ENCODE measurements around the gene RBBP8.

The RBBP8 gene

DNA sequence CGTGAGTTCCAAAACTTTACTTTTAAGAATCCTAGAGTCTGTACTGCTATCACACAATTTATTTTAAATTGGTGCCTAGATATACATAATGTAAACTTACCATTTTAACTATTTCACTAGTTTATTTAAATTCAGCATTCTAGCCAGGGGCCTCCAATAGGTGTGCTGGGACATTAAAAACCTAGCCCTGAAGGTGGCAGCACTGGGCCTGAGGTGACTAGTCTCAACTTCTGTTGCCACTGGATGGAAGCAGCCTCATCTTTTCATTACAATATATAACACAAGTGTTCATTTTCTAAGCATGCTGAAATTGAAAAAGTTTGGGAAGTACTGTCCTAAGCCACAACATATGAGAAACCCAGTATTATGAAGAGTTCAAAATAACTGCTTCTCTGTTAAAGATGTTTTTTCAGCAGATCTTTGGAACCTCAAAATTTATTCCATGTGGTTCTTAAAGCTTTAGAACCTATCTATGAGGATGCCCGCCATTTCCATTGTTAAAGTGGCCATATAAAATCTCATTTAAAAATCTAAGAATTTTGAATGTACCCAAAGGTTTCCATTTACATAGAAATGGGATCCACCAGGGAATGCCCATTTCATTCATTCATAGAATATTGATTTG is 2.9 kb upstream of the RBBP8 start:
- Histone ChIP-seq H3K9me3 (replicated peaks in 1 of 2; ENCODE audit: control insufficient read depth in 2 of 2, insufficient read depth in 1 of 2, low read depth in 1 of 2, low read length in 2 of 2) (no peaks in the 10 kb centered on the region), H3K4me2 (ENCODE audit: insufficient read depth, low read length, poor library complexity, severe bottlenecking) (no peak overlapping the region), H3K4me3 (ENCODE audit: low read length in 2 of 2) (no peak overlapping the region), H2AFZ (ENCODE audit: low read length) (no peak overlapping the region), H3K18ac (ENCODE audit: low read length) (no peak overlapping the region), H2BK12ac (ENCODE audit: low read length) (no peak overlapping the region), H3K23ac (ENCODE audit: low read depth, low read length, poor library complexity) (no peak overlapping the region), H3K4ac (ENCODE audit: low read length) (no peak overlapping the region), H3K14ac (ENCODE audit: low read length) (no peak overlapping the region), H3K9ac (ENCODE audit: low read depth, low read length, poor library complexity) (no peak overlapping the region), H2BK5ac (ENCODE audit: low read length) (no peak overlapping the region), H4K8ac (ENCODE audit: low read depth, low read length) (no peak overlapping the region), H3K27ac (replicated peaks; ENCODE audit: low read length) (no peak overlapping the region), H2BK120ac (ENCODE audit: low read depth, low read length) (no peak overlapping the region), H3K79me1 (ENCODE audit: low read depth, low read length) (peaks cover 2% of the 10 kb centered on the region), H2BK15ac (ENCODE audit: low read length) (no peak overlapping the region), H4K91ac (ENCODE audit: low read depth, low read length, poor library complexity) (no peak overlapping the region), H3K27me3 (ENCODE audit: control insufficient read depth in 3 of 3, insufficient read depth in 3 of 3, low read depth in 1 of 3, low read length in 3 of 3) (no peaks in the 10 kb centered on the region), H2AK5ac (ENCODE audit: low read depth, low read length) (no peak overlapping the region), H3K36me3 (replicated peaks in 1 of 2; ENCODE audit: control insufficient read depth in 2 of 2, insufficient read depth in 2 of 2, low read length in 2 of 2) (no peaks in the 10 kb centered on the region), H3K4me1 (ENCODE audit: control insufficient read depth in 2 of 2, insufficient read depth in 1 of 2, low read depth in 1 of 2, low read length in 2 of 2) (peaks cover 1 to 6% of the 10 kb centered on the region in 2 donors)
- DNase-seq (ENCODE audit: low spot score), result peak; percentile 54
- WGBS, 2 donors (ENCODE audit: extremely low coverage in 2 of 2, insufficient read length in 2 of 2, insufficient replicate concordance in 1 of 2), result no CpG with 5 or more reads among the region's 2 CpGs

- peak overlapping the region; percentile 98 for H3K27ac ChIP-seq (replicated peaks; ENCODE audit: low read length)
- no peaks in the 10 kb centered on the region for H3K9me3 ChIP-seq (replicated peaks in 1 of 2; ENCODE audit: control insufficient read depth in 2 of 2, insufficient read depth in 1 of 2, low read depth in 1 of 2, low read length in 2 of 2)
- peak overlapping the region; percentile 85 for H3K23ac ChIP-seq (ENCODE audit: low read depth, low read length, poor library complexity)
- H3K14ac ChIP-seq (ENCODE audit: low read length), result no peak overlapping the region
- H3K27me3 ChIP-seq (ENCODE audit: control insufficient read depth in 3 of 3, insufficient read depth in 3 of 3, low read depth in 1 of 3, low read length in 3 of 3), result no peaks in the 10 kb centered on the region
- H3K4me1 ChIP-seq (ENCODE audit: control insufficient read depth in 2 of 2, insufficient read depth in 1 of 2, low read depth in 1 of 2, low read length in 2 of 2), result peaks cover 1 to 6% of the 10 kb centered on the region in 2 donors
- H3K9ac ChIP-seq (ENCODE audit: low read depth, low read length, poor library complexity), result peak overlapping the region; percentile 81
- H3K4me3 ChIP-seq (ENCODE audit: low read length in 2 of 2), result peak overlapping the region; percentile 88 to 95
- no peak overlapping the region for H2BK15ac ChIP-seq (ENCODE audit: low read length)
- peak overlapping the region; percentile 46 for H2BK12ac ChIP-seq (ENCODE audit: low read length)
- peak overlapping the region; percentile 94 for H2BK5ac ChIP-seq (ENCODE audit: low read length)
- no peak overlapping the region for H2AK5ac ChIP-seq (ENCODE audit: low read depth, low read length)
- no peak overlapping the region for H2BK120ac ChIP-seq (ENCODE audit: low read depth, low read length)
- H3K4ac ChIP-seq (ENCODE audit: low read length), result no peak overlapping the region
- WGBS, 2 donors (ENCODE audit: extremely low coverage in 2 of 2, insufficient read length in 2 of 2, insufficient replicate concordance in 1 of 2), result no CpG with 5 or more reads among the region's 17 CpGs
- no peak for DNase-seq (ENCODE audit: low spot score)
- H4K91ac ChIP-seq (ENCODE audit: low read depth, low read length, poor library complexity), result no peak overlapping the region
- peaks cover 2 to 16% of the 10 kb centered on the region in 2 donors for H3K36me3 ChIP-seq (replicated peaks in 1 of 2; ENCODE audit: control insufficient read depth in 2 of 2, insufficient read depth in 2 of 2, low read length in 2 of 2)
- peak overlapping the region; percentile 96 for H2AFZ ChIP-seq (ENCODE audit: low read length)
- no peak overlapping the region for H4K8ac ChIP-seq (ENCODE audit: low read depth, low read length)
- peak overlapping the region; percentile 73 for H3K4me2 ChIP-seq (ENCODE audit: insufficient read depth, low read length, poor library complexity, severe bottlenecking)
- H3K18ac ChIP-seq (ENCODE audit: low read length), result peak overlapping the region; percentile 70
- peaks cover 2% of the 10 kb centered on the region for H3K79me1 ChIP-seq (ENCODE audit: low read depth, low read length)
These were observed 283 bp upstream of the RBBP8 start for GRCh38 chr18:22932885-22933205.

DNA sequence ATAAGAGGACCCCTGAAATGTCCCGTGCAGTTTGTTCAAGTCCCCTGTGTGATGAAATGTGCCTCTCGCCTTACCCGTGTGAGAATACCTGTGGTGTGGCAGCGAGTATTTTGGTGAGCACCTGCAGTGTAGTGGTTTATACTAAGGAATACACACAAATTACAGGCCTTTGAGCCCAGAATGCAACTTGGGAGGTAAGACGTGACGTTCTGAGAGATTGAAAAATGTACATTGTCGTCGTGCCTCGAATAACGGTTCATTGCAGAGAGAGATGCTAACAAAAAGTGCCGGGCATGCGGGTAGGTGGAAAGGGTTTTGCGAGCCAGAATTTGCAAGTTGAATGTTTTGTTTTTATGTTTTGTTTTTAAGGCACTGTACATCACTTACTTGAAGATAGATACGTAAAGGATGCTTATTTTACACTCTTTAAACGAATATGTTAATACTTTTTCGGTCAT is 867 bp downstream of the RBBP8 start:
- Histone ChIP-seq H2BK12ac (ENCODE audit: low read length) (no peak overlapping the region), H3K14ac (ENCODE audit: low read length) (no peak overlapping the region), H2BK120ac (ENCODE audit: low read depth, low read length) (no peak overlapping the region), H3K79me1 (ENCODE audit: low read depth, low read length) (peaks cover 2% of the 10 kb centered on the region), H3K23ac (ENCODE audit: low read depth, low read length, poor library complexity) (peak overlapping the region; percentile 85), H3K9ac (ENCODE audit: low read depth, low read length, poor library complexity) (peak overlapping the region; percentile 7), H2BK5ac (ENCODE audit: low read length) (peak overlapping the region; percentile 94), H3K27me3 (ENCODE audit: control insufficient read depth in 3 of 3, insufficient read depth in 3 of 3, low read depth in 1 of 3, low read length in 3 of 3) (no peaks in the 10 kb centered on the region), H3K4ac (ENCODE audit: low read length) (no peak overlapping the region), H2AFZ (ENCODE audit: low read length) (peak overlapping the region; percentile 96), H3K4me2 (ENCODE audit: insufficient read depth, low read length, poor library complexity, severe bottlenecking) (peak overlapping the region; percentile 55), H4K91ac (ENCODE audit: low read depth, low read length, poor library complexity) (no peak overlapping the region), H3K4me1 (ENCODE audit: control insufficient read depth in 2 of 2, insufficient read depth in 1 of 2, low read depth in 1 of 2, low read length in 2 of 2) (peaks cover 1 to 6% of the 10 kb centered on the region in 2 donors), H3K18ac (ENCODE audit: low read length) (peak overlapping the region; percentile 68), H3K4me3 (ENCODE audit: low read length in 2 of 2) (peak overlapping the region; percentile 87 to 88), H3K9me3 (replicated peaks in 1 of 2; ENCODE audit: control insufficient read depth in 2 of 2, insufficient read depth in 1 of 2, low read depth in 1 of 2, low read length in 2 of 2) (no peaks in the 10 kb centered on the region), H3K27ac (replicated peaks; ENCODE audit: low read length) (peak overlapping the region; percentile 60), H2AK5ac (ENCODE audit: low read depth, low read length) (no peak overlapping the region), H3K36me3 (replicated peaks in 1 of 2; ENCODE audit: control insufficient read depth in 2 of 2, insufficient read depth in 2 of 2, low read length in 2 of 2) (peaks cover 5 to 28% of the 10 kb centered on the region in 2 donors), H4K8ac (ENCODE audit: low read depth, low read length) (no peak overlapping the region), H2BK15ac (ENCODE audit: low read length) (peak overlapping the region; percentile 83)
- WGBS, 2 donors (ENCODE audit: extremely low coverage in 2 of 2, insufficient read length in 2 of 2, insufficient replicate concordance in 1 of 2), result no CpG with 5 or more reads among the region's 16 CpGs
- DNase-seq (ENCODE audit: low spot score), result no peak

- no peaks in the 10 kb centered on the region for H3K9me3 ChIP-seq (replicated peaks in 1 of 2; ENCODE audit: control insufficient read depth in 2 of 2, insufficient read depth in 1 of 2, low read depth in 1 of 2, low read length in 2 of 2)
These were observed 1.7 kb downstream of the RBBP8 start for GRCh38 chr18:22934789-22935188.

More at GRCh38 chr18:22934789-22935188, 1.7 kb downstream of the RBBP8 start:
- Histone ChIP-seq H3K4me1 (ENCODE audit: control insufficient read depth in 2 of 2, insufficient read depth in 1 of 2, low read depth in 1 of 2, low read length in 2 of 2) (peaks cover 1 to 6% of the 10 kb centered on the region in 2 donors), H3K9ac (ENCODE audit: low read depth, low read length, poor library complexity) (no peak overlapping the region), H2AFZ (ENCODE audit: low read length) (no peak overlapping the region), H2BK15ac (ENCODE audit: low read length) (no peak overlapping the region), H2BK120ac (ENCODE audit: low read depth, low read length) (no peak overlapping the region), H3K27ac (replicated peaks; ENCODE audit: low read length) (no peak overlapping the region), H2BK5ac (ENCODE audit: low read length) (no peak overlapping the region), H2BK12ac (ENCODE audit: low read length) (no peak overlapping the region), H3K36me3 (replicated peaks in 1 of 2; ENCODE audit: control insufficient read depth in 2 of 2, insufficient read depth in 2 of 2, low read length in 2 of 2) (peaks cover 5 to 35% of the 10 kb centered on the region in 2 donors), H3K4ac (ENCODE audit: low read length) (no peak overlapping the region), H3K14ac (ENCODE audit: low read length) (no peak overlapping the region), H4K91ac (ENCODE audit: low read depth, low read length, poor library complexity) (no peak overlapping the region), H4K8ac (ENCODE audit: low read depth, low read length) (no peak overlapping the region), H3K18ac (ENCODE audit: low read length) (no peak overlapping the region), H3K23ac (ENCODE audit: low read depth, low read length, poor library complexity) (no peak overlapping the region), H3K4me3 (ENCODE audit: low read length in 2 of 2) (peak overlapping the region in 1 of 2 donors; percentile 88), H3K4me2 (ENCODE audit: insufficient read depth, low read length, poor library complexity, severe bottlenecking) (no peak overlapping the region), H3K79me1 (ENCODE audit: low read depth, low read length) (peaks cover 2% of the 10 kb centered on the region), H2AK5ac (ENCODE audit: low read depth, low read length) (no peak overlapping the region), H3K27me3 (ENCODE audit: control insufficient read depth in 3 of 3, insufficient read depth in 3 of 3, low read depth in 1 of 3, low read length in 3 of 3) (no peaks in the 10 kb centered on the region)
- no peak for DNase-seq (ENCODE audit: low spot score)
- WGBS, 2 donors (ENCODE audit: extremely low coverage in 2 of 2, insufficient read length in 2 of 2, insufficient replicate concordance in 1 of 2), result no CpG with 5 or more reads among the region's 1 CpG
